Mesodermal cell (in vitro differentiated cells): ENCODE data around the gene TUBGCP2.

Source experiments
- H3K27ac ChIP-seq: 2 replicates; pipeline ENCODE4 v1.7.0; 2013; ENCODE audit warnings: mild to moderate bottlenecking, low read depth, low read length, moderate library complexity; ENCODE audit not compliant: severe bottlenecking
- H3K36me3 ChIP-seq: 2 replicates; pipeline ENCODE4 v1.7.1; 2013; ENCODE audit warnings: mild to moderate bottlenecking, low read length, moderate library complexity; ENCODE audit not compliant: control insufficient read depth, insufficient read depth
- H3K4me1 ChIP-seq: one replicate; pipeline ENCODE4 v1.7.1; 2013; ENCODE audit warnings: mild to moderate bottlenecking, low read length; ENCODE audit not compliant: insufficient read depth, control insufficient read depth, poor library complexity, severe bottlenecking
- H3K4me3 ChIP-seq: 2 replicates; pipeline ENCODE4 v1.7.0; 2013; ENCODE audit warnings: low read length, control low read depth, mild to moderate bottlenecking; ENCODE audit not compliant: insufficient read depth, poor library complexity, severe bottlenecking; ENCODE audit errors: extremely low read depth
- H3K9me3 ChIP-seq: 2 replicates; pipeline ENCODE4 v1.7.1; 2013; ENCODE audit warnings: mild to moderate bottlenecking, low read length, moderate library complexity; ENCODE audit not compliant: control insufficient read depth
- WGBS, 2 experiments: methylation state at CpG; one replicate each; pipeline ENCODE4 v1.1.5; 2013; ENCODE audit warnings: missing lambda C conversion rate in 2 of 2; ENCODE audit not compliant: insufficient coverage in 2 of 2; 5-methylcytosine and 5-hydroxymethylcytosine counted together

Gene TUBGCP2

DNA sequence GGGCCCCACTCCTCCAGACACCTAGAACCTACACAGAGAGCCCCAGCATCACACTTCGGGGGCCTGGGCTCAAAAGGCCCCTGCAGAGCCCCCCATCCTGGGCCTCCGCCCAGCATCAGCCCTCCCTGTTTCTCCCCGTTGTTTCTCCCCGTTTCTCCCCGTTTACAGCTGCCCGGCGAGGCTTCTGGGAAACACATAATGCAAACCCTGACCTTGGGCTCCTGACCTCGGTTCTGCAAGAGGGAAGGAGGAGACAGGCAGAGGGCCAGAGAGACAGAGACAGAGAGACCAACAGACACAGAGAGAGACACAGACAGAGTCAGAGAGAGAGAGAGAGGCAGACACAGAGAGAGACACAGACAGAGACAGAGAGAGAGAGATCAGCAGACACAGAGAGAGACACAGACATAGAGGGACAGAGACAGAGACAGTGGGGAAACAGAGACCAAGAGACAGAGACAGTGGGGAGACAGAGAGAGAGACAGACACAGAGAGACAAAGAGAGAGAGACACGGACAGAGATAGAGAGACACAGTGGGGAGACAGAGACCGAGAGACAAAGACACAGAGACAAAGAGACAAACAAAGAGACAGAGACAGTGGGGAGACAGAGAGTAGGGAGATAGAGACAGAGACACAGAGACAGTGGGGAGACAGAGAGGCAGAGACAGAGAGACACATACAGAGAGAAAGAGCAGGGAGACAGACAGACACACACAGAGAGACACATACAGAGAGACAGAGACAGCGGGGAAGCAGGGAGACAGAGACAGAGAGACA, 58.5 kb downstream of the TUBGCP2 start:
- Histone ChIP-seq H3K36me3 (no peaks in the 10 kb centered on the region), H3K9me3 (no peaks in the 10 kb centered on the region), H3K4me3 (no peak overlapping the region), H3K27ac (no peak overlapping the region), H3K4me1 (peaks cover 9% of the 10 kb centered on the region)
- 72 to 82% methylated on average over 5 to 9 of the region's 11 CpGs for WGBS, 2 experiments

GRCh38 chr10:133249094-133249780, 59.4 kb downstream of the TUBGCP2 start:
- H3K9me3 ChIP-seq, result no peaks in the 10 kb centered on the region
- no peak overlapping the region for H3K27ac ChIP-seq
- H3K4me3 ChIP-seq, result no peak overlapping the region
- 66 to 76% methylated on average over 12 to 17 of the region's 21 CpGs for WGBS, 2 experiments
- no peaks in the 10 kb centered on the region for H3K36me3 ChIP-seq
- H3K4me1 ChIP-seq, result peaks cover 9% of the 10 kb centered on the region

- Histone ChIP-seq H3K4me1 (peaks cover 9% of the 10 kb centered on the region), H3K9me3 (no peaks in the 10 kb centered on the region), H3K36me3 (no peaks in the 10 kb centered on the region), H3K27ac (no peak overlapping the region), H3K4me3 (no peak overlapping the region)
- 96 to 99% methylated on average over 11 to 12 of the region's 12 CpGs for WGBS, 2 experiments
These were observed 60.3 kb downstream of the TUBGCP2 start for GRCh38 chr10:133248334-133248715.

GRCh38 chr10:133247681-133248333, 60.9 kb downstream of the TUBGCP2 start:
- Histone ChIP-seq H3K4me1 (peaks cover 9% of the 10 kb centered on the region), H3K9me3 (no peaks in the 10 kb centered on the region), H3K4me3 (no peak overlapping the region), H3K36me3 (no peaks in the 10 kb centered on the region), H3K27ac (no peak overlapping the region)
- 85 to 89% methylated on average over 31 to 33 of the region's 36 CpGs for WGBS, 2 experiments

- Histone ChIP-seq H3K27ac (no peak overlapping the region), H3K4me3 (no peak overlapping the region), H3K9me3 (no peaks in the 10 kb centered on the region), H3K36me3 (no peaks in the 10 kb centered on the region), H3K4me1 (peaks cover 9% of the 10 kb centered on the region)
- 82 to 87% methylated on average over 6 to 12 of the region's 12 CpGs for WGBS, 2 experiments
These were observed 62.4 kb downstream of the TUBGCP2 start for GRCh38 chr10:133246236-133246626.

GRCh38 chr10:133245439-133246235, 63.0 kb downstream of the TUBGCP2 start:
- no peaks in the 10 kb centered on the region for H3K36me3 ChIP-seq
- H3K9me3 ChIP-seq, result no peaks in the 10 kb centered on the region
- peaks cover 9% of the 10 kb centered on the region for H3K4me1 ChIP-seq
- H3K27ac ChIP-seq, result no peak overlapping the region
- WGBS, 2 experiments, result 74 to 76% methylated on average over 20 to 25 of the region's 33 CpGs
- no peak overlapping the region for H3K4me3 ChIP-seq

DNA sequence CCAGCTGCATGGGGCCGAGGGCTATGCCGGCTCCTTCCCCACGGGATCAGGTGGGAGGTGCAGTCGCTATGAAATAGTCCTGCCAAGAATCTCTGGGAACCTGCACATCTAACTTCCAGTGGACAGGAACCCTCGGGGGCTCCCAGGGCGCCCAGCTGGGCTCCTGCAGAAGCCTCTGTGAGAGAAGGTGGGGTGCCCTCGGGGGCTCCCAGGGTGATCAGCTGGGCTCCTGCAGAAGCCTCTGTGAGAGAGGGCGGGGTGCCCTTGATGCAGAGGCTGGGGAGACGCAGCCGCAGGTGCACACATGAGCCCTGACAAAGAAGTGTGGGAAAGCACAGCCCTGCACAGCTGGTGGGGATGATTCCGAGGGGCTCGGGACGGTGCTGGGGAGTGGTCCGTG, 65.1 kb downstream of the TUBGCP2 start:
- no peak overlapping the region for H3K27ac ChIP-seq
- no peak overlapping the region for H3K4me3 ChIP-seq
- H3K4me1 ChIP-seq, result peaks cover 9% of the 10 kb centered on the region
- H3K36me3 ChIP-seq, result no peaks in the 10 kb centered on the region
- WGBS, 2 experiments, result 91 to 93% methylated on average over 12 to 14 of the region's 14 CpGs
- no peaks in the 10 kb centered on the region for H3K9me3 ChIP-seq

- Histone ChIP-seq H3K27ac (no peak overlapping the region), H3K4me1 (peaks cover 12% of the 10 kb centered on the region), H3K36me3 (no peaks in the 10 kb centered on the region), H3K9me3 (no peaks in the 10 kb centered on the region), H3K4me3 (no peak overlapping the region)
- WGBS, 2 experiments, result 92 to 93% methylated on average over 26 to 27 of the region's 27 CpGs
These were observed 65.9 kb downstream of the TUBGCP2 start for GRCh38 chr10:133242611-133243356.

GRCh38 chr10:133241501-133242205, 67.0 kb downstream of the TUBGCP2 start:
- no peak overlapping the region for H3K27ac ChIP-seq
- no peaks in the 10 kb centered on the region for H3K9me3 ChIP-seq
- WGBS, 2 experiments, result 94% methylated on average over 24 to 25 of the region's 25 CpGs
- H3K36me3 ChIP-seq, result no peaks in the 10 kb centered on the region
- H3K4me1 ChIP-seq, result peaks cover 18% of the 10 kb centered on the region
- H3K4me3 ChIP-seq, result no peak overlapping the region
